Measurements from ENCODE around the gene LRMDA.

- TF ChIP-seq CTCF (IDR thresholded peaks at IDR 0.05): no peak
- no peak for TF ChIP-seq EZH2 (IDR thresholded peaks at IDR 0.05)
These were observed 512.6 kb downstream of the LRMDA start for GRCh38 chr10:75944061-75944460.

Measured in neural progenitor cell (in vitro differentiated cells).